GM19438 (cell line): ENCODE data around the gene CCR2.

Experiments
- ATAC-seq: cut with Tn5 transposase; IDR thresholded peaks from one replicate; pipeline ENCODE4 v1.9.1; 2021; ENCODE audit warnings: low read depth; ENCODE audit not compliant: unreplicated experiment

The CCR2 gene

GRCh38 chr3:46353090-46353489 is 821 bp upstream of the CCR2 start:
- no peak for ATAC-seq

GRCh38 chr3:46354478-46354877 is 567 bp downstream of the CCR2 start:
- ATAC-seq, result no peak

- no peak for ATAC-seq
Measured at GRCh38 chr3:46354984-46355383, 1.1 kb downstream of the CCR2 start.

- ATAC-seq, result no peak
Measured at GRCh38 chr3:46356276-46356675, 2.4 kb downstream of the CCR2 start.

- no peak for ATAC-seq
Measured at GRCh38 chr3:46356909-46357308, 3.0 kb downstream of the CCR2 start.

- no peak for ATAC-seq
Measured at GRCh38 chr3:46358466-46358865, 4.6 kb downstream of the CCR2 start.

- no peak for ATAC-seq
Measured at GRCh38 chr3:46359733-46360493, 6.0 kb downstream of the CCR2 start.

- ATAC-seq, result no peak
Measured at GRCh38 chr3:46360907-46361306, 7.0 kb downstream of the CCR2 start.

- ATAC-seq, result no peak
Measured at GRCh38 chr3:46361408-46362283, 7.7 kb downstream of the CCR2 start.

- no peak for ATAC-seq
Measured at GRCh38 chr3:46365041-46365440, 11.1 kb downstream of the CCR2 start.

- no peak for ATAC-seq
Measured at GRCh38 chr3:46365737-46366524, 12.0 kb downstream of the CCR2 start.

- no peak for ATAC-seq
Measured at GRCh38 chr3:46367811-46368210, 13.9 kb downstream of the CCR2 start.

- no peak for ATAC-seq
Measured at GRCh38 chr3:46368569-46368968, 14.7 kb downstream of the CCR2 start.

- no peak for ATAC-seq
Measured at GRCh38 chr3:46369151-46369550, 15.2 kb downstream of the CCR2 start.

- ATAC-seq, result no peak
Measured at GRCh38 chr3:46369675-46370132, 15.8 kb downstream of the CCR2 start.

- ATAC-seq, result no peak
Measured at GRCh38 chr3:46370839-46371518, 17.1 kb downstream of the CCR2 start, which contains the start of gene CCR5. TSS of gene CCR5 (plus strand) at chr3:46370946. CDS start at chr3:46372903, 1,957 bp downstream.

GRCh38 chr3:46371519-46372340 is 17.8 kb downstream of the CCR2 start:
- no peak for ATAC-seq

GRCh38 chr3:46372492-46373359 is 18.8 kb downstream of the CCR2 start:
- ATAC-seq, result no peak
